B cell (primary cell): ENCODE data around the gene ZMIZ1.

Source experiments
- CTCF ChIP-seq: fragments of 200-600 bp; IDR thresholded peaks from one replicate; pipeline ENCODE4 v1.8.0; 2022; ENCODE audit warnings: antibody characterized with exemption, mild to moderate bottlenecking
- EZH2 ChIP-seq: IDR thresholded peaks from 2 replicates; pipeline ENCODE4 v1.6.1; 2012; ENCODE audit warnings: borderline replicate concordance, low read depth, mild to moderate bottlenecking, moderate library complexity, low read length; ENCODE audit not compliant: insufficient read depth, poor library complexity, severe bottlenecking

DNA sequence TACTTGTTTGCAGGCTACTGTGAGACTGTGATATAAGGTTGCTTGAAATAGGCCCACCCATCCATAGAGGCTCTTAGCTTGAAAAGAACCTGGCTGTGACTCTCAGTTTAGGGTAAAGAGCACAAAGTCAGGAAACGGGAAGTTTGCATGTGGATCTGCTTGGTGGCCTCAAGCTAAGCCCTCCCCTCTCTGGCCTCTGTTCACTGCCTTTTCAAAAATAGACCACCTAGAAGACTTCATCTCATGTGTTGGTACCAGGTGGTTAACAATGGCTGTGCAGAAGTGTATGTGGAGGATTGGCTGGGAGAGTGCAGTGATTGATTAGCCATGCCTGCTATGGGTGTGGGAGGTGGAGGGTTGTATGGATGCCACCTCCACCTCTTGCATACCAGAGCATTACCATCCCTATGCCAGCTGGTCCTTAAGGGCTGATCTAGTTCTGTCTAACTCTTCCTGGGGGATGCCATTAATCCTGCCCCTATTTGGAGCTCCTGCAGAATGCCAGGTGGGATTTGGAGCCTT lies 122.0 kb downstream of the ZMIZ1 start:
- no peak for TF ChIP-seq CTCF
- no peak for TF ChIP-seq EZH2
